ENCODE results near the gene RGL2. TPM values are rescaled to one million over a fixed set of nuclear protein-coding genes. Genes with fewer than 3 reads are reported as not detected.
A peak's percentile ranks its signal among the peaks of the same experiment; 100 is the strongest.

Gene RGL2
- total and polyA plus RNA-seq, 2 of the 13 experiments (the other 11 are each of a cell fraction or from before 2014, with no cell fraction given) = 22.9 to 47.4 TPM

DNA sequence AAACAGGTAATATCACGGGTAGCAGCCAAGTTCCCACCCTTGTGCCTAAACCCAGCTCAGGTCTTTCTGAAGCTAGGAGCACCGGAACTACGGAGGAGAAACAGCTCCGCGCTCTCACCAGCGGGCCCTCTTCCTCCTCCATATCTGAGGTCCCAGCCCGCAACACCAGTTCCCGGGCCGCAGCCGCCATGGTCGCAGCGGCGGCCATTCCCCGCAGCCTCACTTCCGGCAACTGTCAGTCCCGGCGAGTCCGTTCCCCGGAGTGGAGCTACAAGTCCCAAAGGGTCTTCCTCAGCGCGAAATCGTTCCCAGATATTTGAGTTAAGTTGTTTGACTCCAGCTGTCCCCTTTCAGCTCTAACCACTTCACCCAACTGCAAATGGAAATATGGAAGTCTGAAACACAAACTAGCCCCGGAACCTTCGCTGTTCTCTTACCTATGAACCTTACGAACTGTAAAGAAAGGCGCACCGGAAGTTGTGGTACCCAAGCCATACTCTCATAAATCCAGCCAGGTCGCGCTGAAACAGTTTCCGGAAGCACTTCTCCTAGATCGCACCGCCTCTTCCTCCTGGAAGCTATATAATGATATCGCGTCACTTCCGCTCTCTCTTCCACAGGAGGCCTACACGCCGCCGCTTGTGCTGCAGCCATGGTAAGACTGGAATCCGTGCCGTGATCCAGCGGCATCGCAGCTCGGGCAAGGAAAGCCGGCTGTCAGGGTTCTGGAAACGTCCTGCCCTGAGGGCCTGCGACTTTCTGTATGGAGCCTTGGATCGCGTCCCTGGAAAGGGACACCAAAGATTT lies 27.1 kb downstream of the RGL2 start, which contains the start of the genes RPS18 and VPS52 (continued):
- peak; percentile 54 for TF ChIP-seq ATF7-NPFF (CRISPR knock-in tag; IDR thresholded peaks at IDR 0.05; ENCODE audit: low read depth)
- 0 out of 2 replicates have a peak, but pooled peaks have one; percentile 49 for TF ChIP-seq ZNF549 (CRISPR knock-in tag; IDR thresholded peaks at IDR 0.05)
- TF ChIP-seq DPF2 (CRISPR knock-in tag; IDR thresholded peaks at IDR 0.05; ENCODE audit: borderline replicate concordance, low read depth) = no peak
- TF ChIP-seq ZNF878 (CRISPR knock-in tag; IDR thresholded peaks at IDR 0.05) = peak; percentile 64; the same call in 1 of the 2 replicates
- TF ChIP-seq IKZF1 (IDR thresholded peaks at IDR 0.05) = no peak
- TF ChIP-seq, protein P1, sequence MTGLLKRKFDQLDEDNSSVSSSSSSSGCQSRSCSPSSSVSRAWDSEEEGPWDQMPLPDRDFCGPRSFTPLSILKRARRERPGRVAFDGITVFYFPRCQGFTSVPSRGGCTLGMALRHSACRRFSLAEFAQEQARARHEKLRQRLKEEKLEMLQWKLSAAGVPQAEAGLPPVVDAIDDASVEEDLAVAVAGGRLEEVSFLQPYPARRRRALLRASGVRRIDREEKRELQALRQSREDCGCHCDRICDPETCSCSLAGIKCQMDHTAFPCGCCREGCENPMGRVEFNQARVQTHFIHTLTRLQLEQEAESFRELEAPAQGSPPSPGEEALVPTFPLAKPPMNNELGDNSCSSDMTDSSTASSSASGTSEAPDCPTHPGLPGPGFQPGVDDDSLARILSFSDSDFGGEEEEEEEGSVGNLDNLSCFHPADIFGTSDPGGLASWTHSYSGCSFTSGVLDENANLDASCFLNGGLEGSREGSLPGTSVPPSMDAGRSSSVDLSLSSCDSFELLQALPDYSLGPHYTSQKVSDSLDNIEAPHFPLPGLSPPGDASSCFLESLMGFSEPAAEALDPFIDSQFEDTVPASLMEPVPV (CRISPR knock-in tag; IDR thresholded peaks at IDR 0.05) = peak; percentile 88; the same call in 1 of the 2 replicates
- peak; percentile 88 for TF ChIP-seq ELF3 (CRISPR knock-in tag; IDR thresholded peaks at IDR 0.05)
- TF ChIP-seq ZNF557 (CRISPR knock-in tag; IDR thresholded peaks at IDR 0.05) = peak; percentile 95
- peak in 1 of 2 experiments; percentile 10; a peak in 1 of 4 replicates for TF ChIP-seq EP300 (IDR thresholded peaks at IDR 0.05; ENCODE audit: low read depth in 2 of 2, low read length in 2 of 2)
- peak; percentile 35; the same call in 1 of the 2 replicates for TF ChIP-seq EP300 (CRISPR knock-in tag; IDR thresholded peaks at IDR 0.05; ENCODE audit: borderline replicate concordance)
- peak; percentile 27; the same call in 1 of the 2 replicates for TF ChIP-seq ZC3H13 (CRISPR knock-in tag; IDR thresholded peaks at IDR 0.05)
- TF ChIP-seq GABPB1 (CRISPR knock-in tag; IDR thresholded peaks at IDR 0.05) = peak; percentile 98
- no peak for TF ChIP-seq ZNF296 (CRISPR knock-in tag; conservative IDR thresholded peaks at IDR 0.05)
- TF ChIP-seq ZNF660 (CRISPR knock-in tag; IDR thresholded peaks at IDR 0.05; ENCODE audit: borderline replicate concordance, low read depth) = 0 out of 2 replicates have a peak, but pooled peaks have one; percentile 5
- TF ChIP-seq MYNN (CRISPR knock-in tag; IDR thresholded peaks at IDR 0.05; ENCODE audit: low read depth) = peak; percentile 86; the same call in 1 of the 2 replicates
- peak; percentile 44; the same call in 1 of the 2 replicates for TF ChIP-seq RARA (CRISPR knock-in tag; IDR thresholded peaks at IDR 0.05)
- TF ChIP-seq SPEN (CRISPR knock-in tag; IDR thresholded peaks at IDR 0.05; ENCODE audit: low read depth) = peak; percentile 99
- TF ChIP-seq PRPF4 (IDR thresholded peaks at IDR 0.05; ENCODE audit: low read depth, low read length, poor library complexity, severe bottlenecking) = no peak
- TF ChIP-seq ZNF207 (IDR thresholded peaks at IDR 0.05; ENCODE audit: borderline replicate concordance) = no peak
- peak; percentile 61 for TF ChIP-seq NCOA2 (CRISPR knock-in tag; IDR thresholded peaks at IDR 0.05)
- no peak for TF ChIP-seq ZNF10 (CRISPR knock-in tag; IDR thresholded peaks at IDR 0.05; ENCODE audit: borderline replicate concordance, low read depth)
- TF ChIP-seq RFX5 (IDR thresholded peaks at IDR 0.05; ENCODE audit: low read depth, low read length) = peak; percentile 64; the same call in 1 of the 2 replicates
- TF ChIP-seq NR1H2 (CRISPR knock-in tag; IDR thresholded peaks at IDR 0.05; ENCODE audit: borderline replicate concordance, low read depth) = peak; percentile 80; the same call in 1 of the 2 replicates
- TF ChIP-seq TOPORS (CRISPR knock-in tag; IDR thresholded peaks at IDR 0.05) = peak; percentile 58
- TF ChIP-seq, protein P2, sequence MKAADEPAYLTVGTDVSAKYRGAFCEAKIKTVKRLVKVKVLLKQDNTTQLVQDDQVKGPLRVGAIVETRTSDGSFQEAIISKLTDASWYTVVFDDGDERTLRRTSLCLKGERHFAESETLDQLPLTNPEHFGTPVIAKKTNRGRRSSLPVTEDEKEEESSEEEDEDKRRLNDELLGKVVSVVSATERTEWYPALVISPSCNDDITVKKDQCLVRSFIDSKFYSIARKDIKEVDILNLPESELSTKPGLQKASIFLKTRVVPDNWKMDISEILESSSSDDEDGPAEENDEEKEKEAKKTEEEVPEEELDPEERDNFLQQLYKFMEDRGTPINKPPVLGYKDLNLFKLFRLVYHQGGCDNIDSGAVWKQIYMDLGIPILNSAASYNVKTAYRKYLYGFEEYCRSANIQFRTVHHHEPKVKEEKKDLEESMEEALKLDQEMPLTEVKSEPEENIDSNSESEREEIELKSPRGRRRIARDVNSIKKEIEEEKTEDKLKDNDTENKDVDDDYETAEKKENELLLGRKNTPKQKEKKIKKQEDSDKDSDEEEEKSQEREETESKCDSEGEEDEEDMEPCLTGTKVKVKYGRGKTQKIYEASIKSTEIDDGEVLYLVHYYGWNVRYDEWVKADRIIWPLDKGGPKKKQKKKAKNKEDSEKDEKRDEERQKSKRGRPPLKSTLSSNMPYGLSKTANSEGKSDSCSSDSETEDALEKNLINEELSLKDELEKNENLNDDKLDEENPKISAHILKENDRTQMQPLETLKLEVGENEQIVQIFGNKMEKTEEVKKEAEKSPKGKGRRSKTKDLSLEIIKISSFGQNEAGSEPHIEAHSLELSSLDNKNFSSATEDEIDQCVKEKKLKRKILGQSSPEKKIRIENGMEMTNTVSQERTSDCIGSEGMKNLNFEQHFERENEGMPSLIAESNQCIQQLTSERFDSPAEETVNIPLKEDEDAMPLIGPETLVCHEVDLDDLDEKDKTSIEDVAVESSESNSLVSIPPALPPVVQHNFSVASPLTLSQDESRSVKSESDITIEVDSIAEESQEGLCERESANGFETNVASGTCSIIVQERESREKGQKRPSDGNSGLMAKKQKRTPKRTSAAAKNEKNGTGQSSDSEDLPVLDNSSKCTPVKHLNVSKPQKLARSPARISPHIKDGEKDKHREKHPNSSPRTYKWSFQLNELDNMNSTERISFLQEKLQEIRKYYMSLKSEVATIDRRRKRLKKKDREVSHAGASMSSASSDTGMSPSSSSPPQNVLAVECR (CRISPR knock-in tag; IDR thresholded peaks at IDR 0.05; ENCODE audit: borderline replicate concordance) = peak; percentile 98

All from HepG2 (cell line).